Astrocyte of the cerebellum (primary cell): ENCODE data around the gene ZNF418.

Experiments
- DNase-seq: peaks from one replicate; pipeline ENCODE4 v3.0.0-alpha.2; 2011; ENCODE audit warnings: low read depth
- H3K4me3 ChIP-seq: 2 replicates; pipeline ENCODE4 v1.5.1; 2011; ENCODE audit warnings: mild to moderate bottlenecking, low read depth, low read length, moderate library complexity
- CTCF ChIP-seq: IDR thresholded peaks from 2 replicates; pipeline ENCODE4 v1.5.1; 2012; ENCODE audit warnings: low read length, low read depth, moderate library complexity, mild to moderate bottlenecking; ENCODE audit errors: missing control alignments
- in situ Hi-C: cut with HindIII; loops from 2 replicates; pipeline ENCODE4 v1.10.0; 2017; ENCODE audit warnings: low sequenced_read_pairs

The ZNF418 gene

GRCh38 chr19:57872450-57872849 lies 62.8 kb downstream of the ZNF418 start:
- H3K4me3 ChIP-seq = no peak overlapping the region
- TF ChIP-seq CTCF = no peak
- in situ Hi-C loops = no loop called here
- DNase-seq = no peak
